HG03025 (cell line): Measurements from ENCODE around the gene MYO9A.

ENCODE experiments used
- ATAC-seq: cut with Tn5 transposase; IDR thresholded peaks from one replicate; pipeline ENCODE4 v1.9.1; 2021; ENCODE audit warnings: mild to moderate bottlenecking, moderate library complexity; ENCODE audit not compliant: unreplicated experiment, low FRiP score

The MYO9A gene

DNA sequence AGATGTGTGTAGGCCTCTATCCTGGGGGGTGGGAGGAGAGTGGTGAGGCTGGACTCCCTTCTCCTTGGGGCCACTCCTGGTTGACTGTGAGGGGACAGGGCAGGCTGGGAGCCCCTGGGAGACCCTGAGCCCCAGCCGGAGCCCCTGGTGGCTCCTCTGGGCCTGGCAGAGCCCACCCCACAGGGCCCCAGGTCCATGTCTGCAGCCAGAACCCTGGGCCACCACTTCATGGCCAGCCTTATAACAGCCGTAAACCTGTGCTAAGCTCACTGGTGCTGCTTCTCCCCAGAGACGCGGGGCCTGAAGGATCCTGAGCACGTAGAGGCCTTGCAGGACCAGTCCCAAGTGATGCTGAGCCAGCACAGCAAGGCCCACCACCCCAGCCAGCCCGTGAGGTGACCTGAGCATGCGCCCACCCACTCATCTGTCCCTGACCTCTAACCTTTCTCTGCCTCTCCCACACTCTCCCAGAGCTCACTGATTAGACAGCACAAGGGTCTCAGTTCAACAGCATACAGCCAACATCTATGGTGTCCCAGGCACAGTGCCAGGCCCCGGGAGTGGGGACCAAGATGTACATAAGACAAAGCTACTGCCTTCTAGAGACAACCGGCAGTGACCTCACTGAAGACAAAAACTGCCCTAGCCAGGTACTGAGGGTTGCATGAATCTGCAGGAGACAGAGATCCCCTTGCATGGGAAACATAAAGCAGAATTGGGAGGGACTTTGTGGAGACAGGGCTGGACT is 304.1 kb downstream of the MYO9A start:
- ATAC-seq: no peak

DNA sequence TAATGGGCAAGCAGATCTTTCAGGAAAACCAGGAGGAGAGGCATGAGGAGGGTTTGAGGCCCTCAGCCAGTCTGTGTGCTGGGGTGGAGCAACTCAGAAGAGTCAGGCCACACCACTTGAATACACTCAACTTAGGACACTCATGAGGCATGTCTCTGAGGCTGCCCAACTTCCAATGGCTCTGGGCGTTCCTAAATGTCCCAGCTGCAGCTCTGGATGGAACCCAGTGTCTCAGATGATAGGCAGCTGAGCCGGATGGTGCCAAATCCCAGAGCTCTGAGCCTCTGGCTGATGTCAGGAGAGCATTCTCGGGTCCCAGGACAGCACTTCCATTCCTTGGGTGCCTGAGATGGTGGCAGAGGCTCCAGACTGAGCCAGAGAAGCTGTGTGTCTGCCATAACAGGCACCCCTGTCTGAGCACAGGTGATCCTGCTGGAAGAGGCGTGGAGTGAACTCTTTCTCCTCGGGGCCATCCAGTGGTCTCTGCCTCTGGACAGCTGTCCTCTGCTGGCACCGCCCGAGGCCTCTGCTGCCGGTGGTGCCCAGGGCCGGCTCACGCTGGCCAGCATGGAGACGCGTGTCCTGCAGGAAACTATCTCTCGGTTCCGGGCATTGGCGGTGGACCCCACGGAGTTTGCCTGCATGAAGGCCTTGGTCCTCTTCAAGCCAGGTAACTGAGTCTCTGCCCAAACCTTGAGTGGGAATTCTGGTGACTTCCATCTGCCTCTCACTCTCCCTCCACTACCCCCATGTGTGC is 304.8 kb downstream of the MYO9A start:
- ATAC-seq: no peak

DNA sequence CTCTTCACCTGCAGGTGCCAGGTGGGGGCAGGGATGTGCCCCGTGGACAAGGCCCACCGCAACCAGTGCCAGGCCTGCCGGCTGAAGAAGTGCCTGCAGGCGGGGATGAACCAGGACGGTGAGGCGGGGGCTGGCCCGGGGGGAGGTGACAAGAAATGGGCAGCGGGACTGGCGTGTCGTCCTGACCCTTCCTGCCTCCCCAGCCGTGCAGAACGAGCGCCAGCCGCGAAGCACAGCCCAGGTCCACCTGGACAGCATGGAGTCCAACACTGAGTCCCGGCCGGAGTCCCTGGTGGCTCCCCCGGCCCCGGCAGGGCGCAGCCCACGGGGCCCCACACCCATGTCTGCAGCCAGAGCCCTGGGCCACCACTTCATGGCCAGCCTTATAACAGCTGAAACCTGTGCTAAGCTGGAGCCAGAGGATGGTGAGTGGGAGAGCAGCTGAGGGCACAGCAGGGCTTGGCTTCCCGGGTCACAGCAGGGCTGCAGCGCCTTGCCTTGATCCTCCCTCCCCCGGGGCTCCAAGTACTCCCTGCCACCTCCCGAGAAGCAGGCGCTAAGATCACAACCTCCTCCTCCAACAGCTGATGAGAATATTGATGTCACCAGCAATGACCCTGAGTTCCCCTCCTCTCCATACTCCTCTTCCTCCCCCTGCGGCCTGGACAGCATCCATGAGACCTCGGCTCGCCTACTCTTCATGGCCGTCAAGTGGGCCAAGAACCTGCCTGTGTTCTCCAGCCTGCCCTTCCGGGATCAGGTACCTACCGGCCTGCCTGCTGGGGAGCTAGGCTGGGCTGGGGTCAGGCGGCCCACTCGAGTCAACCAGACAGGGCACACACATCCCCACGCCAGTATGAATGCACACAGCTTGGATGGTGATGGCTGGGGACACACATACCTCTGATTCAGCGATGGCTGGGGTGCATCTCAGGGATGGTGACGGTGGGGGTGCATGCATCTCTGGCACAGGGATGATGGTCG is 305.9 kb downstream of the MYO9A start:
- ATAC-seq: no peak

DNA sequence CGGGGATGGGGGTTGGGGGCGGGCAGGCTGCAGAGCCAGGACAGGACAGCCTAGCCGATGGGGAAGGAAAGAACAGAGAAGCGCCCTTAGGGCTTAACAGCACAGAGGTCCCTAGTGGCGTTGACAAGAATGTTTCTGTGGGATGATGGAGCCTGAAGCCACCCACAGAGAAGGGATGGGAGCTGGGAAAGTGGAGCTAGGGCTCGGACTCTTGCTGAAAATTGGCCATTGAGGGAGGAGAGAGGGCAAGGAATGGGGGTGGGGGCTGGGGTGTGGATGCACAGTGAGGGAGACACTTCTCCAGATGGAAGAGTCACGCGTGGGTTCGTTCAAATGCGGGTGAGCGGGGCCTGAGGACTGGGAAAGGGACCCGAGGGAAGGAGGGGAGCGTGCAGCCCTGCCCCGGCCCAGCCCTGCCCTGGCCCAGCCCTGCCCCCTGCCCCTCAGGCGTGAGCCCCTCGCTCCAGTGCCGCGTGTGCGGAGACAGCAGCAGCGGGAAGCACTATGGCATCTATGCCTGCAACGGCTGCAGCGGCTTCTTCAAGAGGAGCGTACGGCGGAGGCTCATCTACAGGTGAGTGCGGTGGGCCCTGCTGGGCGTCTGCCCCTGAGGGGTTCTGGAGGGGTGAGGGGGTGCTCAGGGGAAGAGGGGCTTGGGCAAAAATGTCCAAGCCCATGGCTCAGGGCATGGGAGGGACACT is 306.8 kb downstream of the MYO9A start:
- ATAC-seq: no peak

DNA sequence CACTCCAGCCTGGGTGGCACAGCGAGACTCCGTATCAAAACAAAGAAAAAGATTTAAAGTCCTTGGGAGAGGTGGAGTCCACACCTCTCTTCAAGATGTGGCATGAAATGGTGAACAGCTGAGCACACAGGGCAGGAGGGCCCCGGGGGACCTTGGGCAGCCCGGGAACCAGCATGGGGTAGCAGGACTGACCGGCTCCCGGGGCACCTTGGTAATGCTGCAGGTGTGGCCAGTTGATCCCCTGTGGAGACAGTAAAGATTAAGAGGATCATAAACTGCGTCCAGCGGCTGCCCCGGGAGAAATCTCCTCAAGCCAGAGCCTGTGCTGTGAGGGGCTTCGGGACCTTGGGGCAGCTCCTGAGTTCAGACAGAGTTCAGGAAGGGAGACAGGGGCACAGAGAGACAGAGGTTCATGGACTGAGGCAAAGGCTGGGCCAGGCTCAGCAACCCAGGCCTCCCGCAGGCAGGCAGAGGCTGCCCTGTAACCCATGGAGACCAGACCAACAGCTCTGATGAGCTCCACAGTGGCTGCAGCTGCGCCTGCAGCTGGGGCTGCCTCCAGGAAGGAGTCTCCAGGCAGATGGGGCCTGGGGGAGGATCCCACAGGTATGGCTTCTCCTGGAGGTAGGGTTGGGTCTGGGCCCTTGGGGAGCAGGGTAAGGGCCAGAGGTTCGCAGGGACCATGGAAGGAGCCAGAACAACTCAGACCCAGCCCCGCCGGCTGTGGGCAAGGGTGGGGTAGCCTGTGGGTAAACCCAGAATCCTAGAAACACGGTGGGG is 307.5 kb downstream of the MYO9A start, which contains the start of gene NR2E3:
NR2E3 (plus strand) TSS at position 299 of the 780 bp plus-strand sequence; CDS start at position 489, 190 bp downstream.
- no peak for ATAC-seq

DNA sequence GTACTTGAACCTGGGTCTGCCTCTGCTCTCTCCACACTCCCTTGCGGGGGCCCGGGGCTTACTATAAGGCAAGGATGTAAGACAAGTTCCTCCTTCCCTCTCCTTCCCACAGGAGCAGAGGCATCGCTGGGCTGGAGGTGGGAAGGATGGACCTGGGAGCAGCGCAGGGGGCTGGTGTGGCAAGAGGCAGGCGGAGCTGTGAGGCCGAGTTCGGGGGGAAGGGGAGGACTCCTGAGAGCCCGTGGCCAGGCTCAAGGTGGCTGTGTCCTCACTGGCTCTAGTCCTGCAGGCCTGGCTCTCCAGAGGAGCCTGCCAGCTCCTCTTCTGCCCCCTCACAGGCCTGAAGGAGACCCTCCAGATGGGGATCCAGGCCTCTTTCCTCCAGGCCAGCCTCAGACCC is 308.6 kb downstream of the MYO9A start:
- no peak for ATAC-seq

DNA sequence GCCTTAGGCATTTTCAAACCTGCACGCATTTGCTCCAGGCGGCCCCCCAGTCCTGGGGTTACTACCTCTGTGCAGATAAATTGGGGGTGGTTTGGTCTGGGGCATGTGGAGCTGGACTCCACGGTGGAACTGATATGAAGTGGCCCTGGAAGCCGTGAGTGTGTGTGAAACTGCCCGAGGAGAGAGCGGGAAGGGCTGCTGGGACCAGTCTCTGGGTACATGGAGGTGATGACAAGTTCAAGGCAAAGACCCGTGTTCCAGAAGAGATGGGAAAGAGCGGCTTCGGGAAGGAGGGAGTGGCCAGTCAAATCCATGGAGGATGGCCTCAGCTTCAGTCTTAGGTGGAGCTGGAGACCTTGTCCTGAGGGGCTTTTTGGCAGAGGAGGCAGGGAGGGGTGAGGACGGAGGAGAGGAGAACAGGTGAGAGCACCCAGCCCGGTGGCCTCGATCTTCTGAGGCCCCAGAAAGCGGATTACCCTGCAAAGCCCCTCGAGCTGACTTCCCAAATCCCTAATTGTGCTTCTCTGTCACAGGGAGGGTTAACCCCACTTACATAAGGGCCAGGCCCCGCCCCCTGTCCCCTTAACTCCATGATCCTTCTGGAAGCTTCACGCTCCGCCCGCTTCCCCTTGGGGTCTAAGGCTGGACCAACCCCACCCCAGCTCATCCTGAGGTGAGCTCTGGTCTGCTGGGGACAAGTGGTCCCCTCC is 309.5 kb downstream of the MYO9A start:
- no peak for ATAC-seq

DNA sequence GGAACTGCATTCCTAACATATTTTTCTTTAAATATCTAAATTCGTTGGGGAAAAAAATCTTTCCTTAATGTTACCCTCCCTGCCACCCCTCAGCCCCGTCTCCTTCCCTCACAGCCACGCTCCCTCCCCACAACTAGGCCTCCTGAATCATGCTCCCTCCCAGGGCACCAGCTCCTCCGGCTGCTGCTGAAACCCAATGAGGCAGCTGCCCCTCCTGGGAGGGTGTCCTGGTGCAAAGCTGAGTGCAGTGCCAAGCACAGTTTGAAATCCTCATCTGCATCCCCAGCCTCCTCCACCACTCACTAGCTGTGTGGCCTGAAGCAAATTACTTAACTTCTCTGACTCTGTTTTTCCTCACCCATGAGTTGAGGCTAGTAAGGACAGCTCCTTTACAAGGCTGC is 310.3 kb downstream of the MYO9A start:
- no peak for ATAC-seq

DNA sequence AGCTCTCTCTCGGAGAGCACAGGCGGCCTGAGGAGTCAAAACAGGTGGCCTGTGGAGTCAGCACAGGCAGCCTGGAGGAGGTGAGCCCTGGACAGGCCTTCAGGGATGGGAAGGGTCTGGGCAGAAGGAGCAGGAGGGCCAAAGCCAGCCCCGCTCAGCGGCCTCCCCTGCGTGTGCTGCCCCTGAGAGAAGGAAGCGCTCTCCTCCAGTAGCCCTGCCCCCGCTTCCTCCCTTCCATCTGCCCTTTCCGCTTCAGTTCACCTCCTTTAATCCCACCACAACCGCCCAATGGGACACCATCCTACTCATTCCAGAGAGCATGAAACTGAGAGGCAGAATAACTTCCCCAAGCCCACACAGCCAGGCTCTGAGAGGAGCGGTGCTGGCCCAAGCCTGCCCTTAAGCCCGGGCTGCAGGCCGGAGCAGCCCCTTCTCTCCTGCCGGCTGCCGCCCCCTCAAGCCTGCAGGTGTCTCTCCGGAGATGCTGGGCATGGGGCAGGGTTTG is 310.8 kb downstream of the MYO9A start:
- no peak for ATAC-seq

DNA sequence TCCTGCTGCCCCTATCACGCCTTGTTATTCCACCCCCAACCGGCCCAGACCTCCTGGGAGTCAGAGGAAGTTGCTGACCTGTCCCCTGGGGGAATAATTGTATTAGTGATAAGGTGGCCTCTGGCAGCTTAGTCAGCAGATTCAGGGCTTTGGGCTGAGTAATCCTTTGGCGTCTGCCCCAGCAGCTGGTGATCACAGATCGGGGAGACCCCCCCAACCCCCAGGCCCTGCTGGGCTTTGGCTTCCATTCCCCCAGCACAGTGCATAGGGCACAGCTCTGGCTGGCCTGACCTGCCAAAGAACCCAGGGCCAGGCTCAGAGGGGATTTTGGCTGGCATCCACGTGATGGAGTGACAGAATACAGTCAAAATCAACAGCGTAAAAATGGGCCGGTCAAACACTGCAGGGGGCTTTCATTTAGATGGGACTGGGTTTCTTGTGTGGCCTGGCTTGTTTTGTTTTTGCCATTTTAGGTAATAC is 311.5 kb downstream of the MYO9A start:
- ATAC-seq: no peak

DNA sequence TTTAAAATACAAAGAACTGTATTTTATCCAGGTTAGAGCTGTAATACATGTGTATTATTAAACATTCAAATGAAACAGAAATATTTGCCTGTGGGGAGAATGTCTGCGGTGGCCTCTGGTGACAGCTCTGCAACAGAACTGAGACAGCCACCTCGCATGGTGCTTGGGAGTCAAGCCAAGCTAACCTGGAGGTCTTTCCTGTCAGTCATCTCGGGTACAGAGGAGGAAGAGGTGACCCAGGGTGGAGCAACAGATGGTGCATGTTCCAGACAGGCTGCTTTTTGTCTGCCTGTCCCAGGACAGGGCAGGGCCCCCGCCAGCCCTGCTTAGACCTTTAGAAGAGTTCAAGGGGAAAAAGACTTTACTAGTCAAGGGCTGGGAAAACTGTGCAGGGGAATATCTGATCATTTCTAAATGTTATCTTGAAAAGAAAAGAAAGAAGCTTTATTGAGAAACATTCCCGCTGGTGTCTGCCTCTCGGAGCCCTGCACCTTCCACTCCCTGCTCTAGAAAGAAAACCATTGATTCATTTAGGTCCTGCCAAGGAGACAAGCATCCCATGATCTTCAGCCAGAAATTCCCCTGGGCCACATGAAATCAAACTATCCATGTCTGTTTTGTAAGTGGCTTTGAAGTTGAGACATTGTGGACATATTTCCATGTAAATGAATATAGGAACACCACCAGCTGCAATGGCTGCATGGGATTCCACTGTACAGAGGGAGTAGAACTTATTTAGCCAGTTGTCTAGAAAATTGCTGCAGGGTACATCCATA is 313.1 kb downstream of the MYO9A start:
- ATAC-seq: no peak

DNA sequence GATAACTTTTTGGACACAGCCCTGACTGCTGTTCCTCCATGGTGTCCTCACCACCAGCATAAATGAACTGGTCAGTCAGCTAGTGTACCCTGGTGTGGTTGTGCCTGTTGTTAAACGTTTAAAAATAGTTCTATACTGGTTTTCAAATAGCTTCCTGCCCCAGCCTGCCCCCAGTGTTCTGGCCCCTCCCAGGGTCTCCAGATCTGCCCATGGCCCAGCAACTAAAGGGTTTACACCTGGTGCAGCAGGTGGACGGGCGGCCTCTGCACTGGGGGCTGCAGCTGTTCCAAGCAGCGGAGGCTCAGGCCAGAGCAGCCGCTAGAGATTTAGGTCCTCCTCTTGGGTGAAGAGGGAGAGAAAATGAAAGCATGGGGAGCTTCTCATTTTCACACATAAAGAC is 313.7 kb downstream of the MYO9A start:
- no peak for ATAC-seq

DNA sequence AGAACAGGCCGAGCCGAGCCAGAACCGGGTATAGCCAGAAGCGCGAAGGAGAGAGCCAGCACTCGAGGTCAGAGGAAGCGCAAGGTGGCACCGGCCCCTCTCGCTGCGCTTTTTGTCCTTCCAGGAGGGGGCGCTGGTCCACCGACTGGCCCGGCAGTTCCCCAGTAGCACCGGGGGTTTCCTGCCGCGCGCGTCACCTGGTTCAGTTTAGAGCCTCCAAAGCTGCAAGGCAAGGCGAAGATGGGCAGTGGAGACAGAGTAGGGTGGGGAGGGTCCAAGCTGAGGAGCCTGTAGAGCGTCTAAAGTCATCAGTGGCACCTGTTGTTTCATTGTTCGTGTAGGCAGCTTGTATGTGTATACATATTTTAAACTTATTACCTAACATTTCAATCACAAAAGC is 315.2 kb downstream of the MYO9A start:
- no peak for ATAC-seq

DNA sequence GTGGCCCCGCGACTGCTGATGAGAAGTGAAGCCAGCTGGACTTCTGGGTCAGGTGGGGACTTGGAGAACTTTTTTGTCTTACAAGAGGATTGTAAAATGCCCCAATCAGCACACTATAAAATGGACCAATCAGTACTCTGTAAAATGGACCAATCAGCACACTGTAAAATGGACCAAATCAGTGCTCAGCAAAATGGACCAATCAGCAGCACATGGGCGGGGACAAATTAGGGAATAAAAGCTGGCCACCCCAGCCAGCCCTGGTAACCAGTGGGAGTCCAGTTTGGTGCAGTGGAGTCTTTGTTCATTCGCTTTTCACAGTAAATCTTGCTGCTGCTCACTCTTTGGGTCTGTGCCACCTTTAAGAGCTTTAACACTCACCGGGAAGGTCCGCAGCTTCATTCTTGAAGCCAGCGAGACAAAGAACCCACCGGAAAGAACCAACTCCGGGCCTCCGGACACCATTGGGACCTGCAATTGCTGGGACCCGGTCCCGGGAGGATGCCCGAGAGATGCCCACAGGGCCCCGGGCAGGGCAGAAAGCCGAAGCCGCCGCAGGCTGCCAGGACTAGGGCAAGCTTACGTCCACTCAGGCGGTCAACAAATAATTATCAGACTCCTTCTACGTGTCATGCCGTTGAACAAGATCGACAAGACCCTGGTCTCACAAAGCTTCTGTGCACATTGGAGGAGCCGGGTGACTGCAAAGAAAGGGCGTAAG is 315.9 kb downstream of the MYO9A start:
- ATAC-seq: no peak

DNA sequence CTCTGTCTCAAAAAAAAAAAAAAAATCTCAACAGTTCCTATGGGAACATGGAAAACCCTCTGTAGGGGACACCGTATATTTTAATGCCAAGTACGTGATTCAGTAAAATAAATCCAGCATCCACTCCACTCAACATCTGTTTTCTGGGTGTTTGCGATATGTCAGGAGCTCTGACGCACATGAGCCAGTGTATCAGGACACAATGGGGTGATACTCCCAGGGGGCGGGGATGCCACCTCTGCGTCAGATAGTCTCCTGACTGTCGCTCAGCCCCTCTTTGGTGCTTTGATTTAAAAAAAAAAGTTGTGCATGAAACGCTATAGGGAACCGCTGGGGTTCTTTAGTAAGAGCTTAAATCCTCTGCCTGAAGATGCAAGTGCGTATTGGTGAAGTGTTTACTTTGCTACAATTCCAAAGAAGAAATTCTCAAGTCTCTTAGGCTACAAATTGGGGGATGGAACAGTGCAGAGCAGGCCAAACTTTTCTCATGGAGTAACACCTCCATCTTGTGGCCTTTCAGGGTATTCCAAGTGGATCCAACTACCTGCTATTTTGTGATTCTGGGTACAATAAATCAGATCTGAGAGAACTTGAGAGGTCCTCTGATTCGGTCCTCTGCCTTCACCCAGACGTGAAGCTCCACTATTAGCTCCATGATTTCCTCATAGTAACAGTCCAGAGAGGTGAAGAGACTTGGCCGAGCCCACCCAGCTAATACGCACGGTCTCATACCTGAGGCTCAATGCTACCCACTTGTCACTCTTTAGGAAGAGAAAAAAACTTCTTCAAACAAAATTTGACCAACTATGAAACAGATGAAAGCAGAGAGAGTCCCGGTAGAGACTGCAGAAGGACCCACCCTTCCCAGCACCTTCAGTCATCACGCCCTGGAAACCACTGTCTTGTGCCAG is 316.9 kb downstream of the MYO9A start:
- no peak for ATAC-seq

DNA sequence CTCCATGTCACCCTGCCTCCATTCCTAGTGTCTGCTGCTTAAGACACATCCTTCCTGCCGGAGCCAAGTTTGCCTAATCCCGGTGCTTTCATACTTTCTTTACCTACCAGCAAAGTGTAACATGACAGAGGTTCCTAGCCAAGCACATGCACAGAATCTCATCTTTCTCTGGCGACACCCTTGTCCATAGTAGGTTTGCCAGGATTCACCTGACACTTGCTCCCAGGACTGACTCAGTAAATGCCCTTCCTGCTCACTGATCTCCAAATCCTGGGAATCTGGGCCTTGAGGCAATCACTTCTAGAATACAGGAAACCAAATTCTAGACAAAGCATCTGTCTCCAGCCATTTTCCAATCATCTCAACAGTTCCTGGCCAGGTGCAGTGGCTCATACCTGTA is 317.8 kb downstream of the MYO9A start:
- ATAC-seq: no peak
